Measurements from ENCODE around the gene DYNLRB1. TPM values are rescaled to one million over a fixed set of nuclear protein-coding genes. Genes with fewer than 3 reads are reported as not detected.

Gene DYNLRB1
- total and polyA plus RNA-seq, 10 of the 15 experiments (the other 5 are each of a cell fraction or from before 2014, with no cell fraction given) = 87.9 to 313 (median 153) TPM

DNA sequence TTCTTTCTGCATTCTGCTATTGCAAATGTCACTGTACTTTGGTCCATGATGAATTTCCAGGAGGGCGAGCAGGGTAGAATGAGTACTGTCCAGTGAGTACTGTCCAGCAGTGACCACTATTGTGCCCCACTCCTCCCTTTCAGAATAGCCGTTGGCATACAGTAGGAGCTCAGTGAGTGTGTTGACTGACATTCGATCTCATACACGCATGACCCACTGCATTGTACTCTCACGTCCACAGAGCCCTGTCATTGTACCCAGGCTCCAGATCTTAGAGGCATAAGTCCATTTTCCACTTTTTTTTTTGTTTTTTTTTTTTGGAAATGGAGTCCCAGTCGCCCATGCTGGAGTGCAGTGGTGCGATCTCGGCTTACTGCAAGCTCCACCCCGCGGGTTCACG lies 8.2 kb downstream of the DYNLRB1 start (continued):
- TF ChIP-seq CBFB (IDR thresholded peaks at IDR 0.05; ENCODE audit: low read depth) = no peak
- TF ChIP-seq SMARCA5 (IDR thresholded peaks at IDR 0.05) = no peak
- TF ChIP-seq HDAC6 (IDR thresholded peaks at IDR 0.05; ENCODE audit: unreplicated experiment) = no peak
- no peak for TF ChIP-seq CHD2 (IDR thresholded peaks at IDR 0.05; ENCODE audit: borderline replicate concordance, low read depth, low read length)
- TF ChIP-seq CHD4 (IDR thresholded peaks at IDR 0.05) = no peak
- no peak for TF ChIP-seq FOXM1 (IDR thresholded peaks at IDR 0.05; ENCODE audit: low read depth, low read length)
- no peak for TF ChIP-seq ZNF24 (IDR thresholded peaks at IDR 0.05)
- TF ChIP-seq BHLHE40 (IDR thresholded peaks at IDR 0.05; ENCODE audit: borderline replicate concordance in 1 of 2, low read depth in 2 of 2, low read length in 1 of 2) = no peak
- no peak for TF ChIP-seq CREB1 (IDR thresholded peaks at IDR 0.05; ENCODE audit: low read depth)
- TF ChIP-seq SIX5 (IDR thresholded peaks at IDR 0.05; ENCODE audit: low read depth, low read length, severe bottlenecking) = no peak
- no peak for TF ChIP-seq TBL1XR1 (IDR thresholded peaks at IDR 0.05; ENCODE audit: low read depth, low read length)

DNA sequence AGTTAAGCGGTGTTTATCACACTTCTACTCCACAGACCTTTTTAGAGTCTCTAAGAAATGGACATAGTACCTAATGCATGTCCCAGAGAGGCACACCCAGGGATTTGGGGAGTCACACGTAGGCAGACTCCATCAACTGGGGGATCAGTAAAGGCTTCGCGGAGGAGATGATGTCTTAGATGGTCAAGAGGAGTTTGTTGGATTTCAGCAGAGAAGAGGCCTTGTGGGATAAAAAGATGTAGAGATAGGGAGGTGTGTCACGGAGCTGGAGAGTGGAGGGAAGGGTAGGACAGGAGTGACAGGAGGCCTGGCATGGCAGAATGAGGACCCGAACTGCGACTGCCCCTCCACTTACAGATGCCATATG lies 9.1 kb downstream of the DYNLRB1 start:
- SMC1A ChIA-PET (ENCODE audit: uncharacterized antibody, unreplicated experiment) = interaction anchor here (0.9 kb wide), 1 partner anchor 213 kb away, joined by 3 read pairs; no protein-coding TSS in a partner anchor
- BruUV-seq (replicated peaks) = no TSS peak
- FAIRE-seq (no peak), ATAC-seq (no peak), DNase-seq (ENCODE audit: low read depth, low spot score) (no peak)
- CTCF ChIA-PET = interaction anchor here (1.0 to 6.2 kb wide), 2 partner anchors 9 to 212 kb away, joined by 3 to 57 read pairs; partner anchors contain the start of gene DYNLRB1
- no peak overlapping the region for H3K4me2 ChIP-seq (ENCODE audit: control insufficient read depth, insufficient read depth)
- no peak overlapping the region for H3K27ac ChIP-seq (ENCODE audit: control insufficient read depth, insufficient read depth)
- RAD21 ChIA-PET (ENCODE audit: unreplicated experiment) = interaction anchor here (1.4 kb wide), 1 partner anchor 244 kb away, joined by 3 read pairs; no protein-coding TSS in a partner anchor
- H3K9me3 ChIP-seq (replicated peaks; ENCODE audit: control insufficient read depth, insufficient read depth, low read length) = no peaks in the 10 kb centered on the region
- in situ Hi-C loops (cut with MboI) (no loop called here), intact Hi-C loops (cut with micrococcal nuclease; ENCODE audit: unreplicated experiment) (loop anchor here (10.0 kb wide), 1 partner anchor 331 kb away; no protein-coding TSS in a partner anchor)
- POLR2A ChIA-PET = no interaction called here
- peaks cover 24% of the 10 kb centered on the region for H3K79me2 ChIP-seq (ENCODE audit: control insufficient read depth, insufficient read depth, low read length)
- H3K9ac ChIP-seq (ENCODE audit: control insufficient read depth, insufficient read depth, low read length) = no peak overlapping the region
- H3K36me3 ChIP-seq (ENCODE audit: control insufficient read depth in 2 of 2, insufficient read depth in 2 of 2, low read length in 1 of 2) = peaks cover 20% of the 10 kb centered on the region in 2 experiments; a peak in 3 of 4 replicates
- WGBS (ENCODE audit: insufficient coverage, insufficient replicate concordance, low lambda C conversion rate, missing lambda C conversion rate) = 98% methylated on average over 7 of the region's 7 CpGs
- H3K4me3 ChIP-seq = no peak overlapping the region
- peaks cover 4% of the 10 kb centered on the region; the same call in 1 of the 2 replicates for H4K20me1 ChIP-seq (ENCODE audit: control insufficient read depth, insufficient read depth)
- H3K4me1 ChIP-seq (ENCODE audit: control insufficient read depth, insufficient read depth, low read length) = peaks cover 8% of the 10 kb centered on the region
- H2AFZ ChIP-seq (ENCODE audit: control insufficient read depth, low read depth, low read length) = no peak overlapping the region
- H3K27me3 ChIP-seq (replicated peaks in 1 of 2; ENCODE audit: control insufficient read depth in 2 of 2, insufficient read depth in 2 of 2, low read length in 1 of 2) = no peaks in the 10 kb centered on the region
- no peak for TF ChIP-seq SMAD5 (IDR thresholded peaks at IDR 0.05; ENCODE audit: low read depth)
- no peak for TF ChIP-seq STAT1 (conservative IDR thresholded peaks at IDR 0.05)
- TF ChIP-seq, protein P1, sequence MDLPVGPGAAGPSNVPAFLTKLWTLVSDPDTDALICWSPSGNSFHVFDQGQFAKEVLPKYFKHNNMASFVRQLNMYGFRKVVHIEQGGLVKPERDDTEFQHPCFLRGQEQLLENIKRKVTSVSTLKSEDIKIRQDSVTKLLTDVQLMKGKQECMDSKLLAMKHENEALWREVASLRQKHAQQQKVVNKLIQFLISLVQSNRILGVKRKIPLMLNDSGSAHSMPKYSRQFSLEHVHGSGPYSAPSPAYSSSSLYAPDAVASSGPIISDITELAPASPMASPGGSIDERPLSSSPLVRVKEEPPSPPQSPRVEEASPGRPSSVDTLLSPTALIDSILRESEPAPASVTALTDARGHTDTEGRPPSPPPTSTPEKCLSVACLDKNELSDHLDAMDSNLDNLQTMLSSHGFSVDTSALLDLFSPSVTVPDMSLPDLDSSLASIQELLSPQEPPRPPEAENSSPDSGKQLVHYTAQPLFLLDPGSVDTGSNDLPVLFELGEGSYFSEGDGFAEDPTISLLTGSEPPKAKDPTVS (IDR thresholded peaks at IDR 0.05; ENCODE audit: low read depth, low read length) = no peak
- no peak for TF ChIP-seq RCOR1 (conservative IDR thresholded peaks at IDR 0.05; ENCODE audit: low read depth, low read length)
- TF ChIP-seq, protein P2, sequence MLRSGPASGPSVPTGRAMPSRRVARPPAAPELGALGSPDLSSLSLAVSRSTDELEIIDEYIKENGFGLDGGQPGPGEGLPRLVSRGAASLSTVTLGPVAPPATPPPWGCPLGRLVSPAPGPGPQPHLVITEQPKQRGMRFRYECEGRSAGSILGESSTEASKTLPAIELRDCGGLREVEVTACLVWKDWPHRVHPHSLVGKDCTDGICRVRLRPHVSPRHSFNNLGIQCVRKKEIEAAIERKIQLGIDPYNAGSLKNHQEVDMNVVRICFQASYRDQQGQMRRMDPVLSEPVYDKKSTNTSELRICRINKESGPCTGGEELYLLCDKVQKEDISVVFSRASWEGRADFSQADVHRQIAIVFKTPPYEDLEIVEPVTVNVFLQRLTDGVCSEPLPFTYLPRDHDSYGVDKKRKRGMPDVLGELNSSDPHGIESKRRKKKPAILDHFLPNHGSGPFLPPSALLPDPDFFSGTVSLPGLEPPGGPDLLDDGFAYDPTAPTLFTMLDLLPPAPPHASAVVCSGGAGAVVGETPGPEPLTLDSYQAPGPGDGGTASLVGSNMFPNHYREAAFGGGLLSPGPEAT (IDR thresholded peaks at IDR 0.05; ENCODE audit: low read depth) = no peak
- TF ChIP-seq ZNF207 (IDR thresholded peaks at IDR 0.05; ENCODE audit: borderline replicate concordance) = no peak
- TF ChIP-seq, protein P3, sequence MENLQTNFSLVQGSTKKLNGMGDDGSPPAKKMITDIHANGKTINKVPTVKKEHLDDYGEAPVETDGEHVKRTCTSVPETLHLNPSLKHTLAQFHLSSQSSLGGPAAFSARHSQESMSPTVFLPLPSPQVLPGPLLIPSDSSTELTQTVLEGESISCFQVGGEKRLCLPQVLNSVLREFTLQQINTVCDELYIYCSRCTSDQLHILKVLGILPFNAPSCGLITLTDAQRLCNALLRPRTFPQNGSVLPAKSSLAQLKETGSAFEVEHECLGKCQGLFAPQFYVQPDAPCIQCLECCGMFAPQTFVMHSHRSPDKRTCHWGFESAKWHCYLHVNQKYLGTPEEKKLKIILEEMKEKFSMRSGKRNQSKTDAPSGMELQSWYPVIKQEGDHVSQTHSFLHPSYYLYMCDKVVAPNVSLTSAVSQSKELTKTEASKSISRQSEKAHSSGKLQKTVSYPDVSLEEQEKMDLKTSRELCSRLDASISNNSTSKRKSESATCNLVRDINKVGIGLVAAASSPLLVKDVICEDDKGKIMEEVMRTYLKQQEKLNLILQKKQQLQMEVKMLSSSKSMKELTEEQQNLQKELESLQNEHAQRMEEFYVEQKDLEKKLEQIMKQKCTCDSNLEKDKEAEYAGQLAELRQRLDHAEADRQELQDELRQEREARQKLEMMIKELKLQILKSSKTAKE (IDR thresholded peaks at IDR 0.05; ENCODE audit: low read depth, poor library complexity, severe bottlenecking) = no peak
